K562 (cell line): ENCODE data around the gene MPND. TPM values are rescaled to one million over a fixed set of nuclear protein-coding genes. Genes with fewer than 3 reads are reported as not detected.

Experiments
- NONO ChIP-seq, 2 experiments: fragments of 200-400 bp in 1 of 2; fragments of 450-650 bp in 1 of 2; formaldehyde crosslinking in 1 of 2; IDR thresholded peaks; 2 replicates each; pipeline ENCODE4 v1.6.1; 2017; ENCODE audit warnings: low read depth in 2 of 2, mild to moderate bottlenecking in 2 of 2, moderate library complexity in 2 of 2, low read length in 1 of 2
- RBM25 ChIP-seq: fragments of 200-400 bp; formaldehyde crosslinking; IDR thresholded peaks from 2 replicates; pipeline ENCODE4 v1.6.1; 2018; ENCODE audit warnings: low read length, low read depth, moderate library complexity; ENCODE audit not compliant: severe bottlenecking
- WHSC1 ChIP-seq: IDR thresholded peaks from one replicate; pipeline ENCODE4 v1.6.1; 2012; ENCODE audit warnings: low read length, control low read depth, inconsistent platforms
- ZC3H4 ChIP-seq: sonication (generic); formaldehyde crosslinking; IDR thresholded peaks from 2 replicates; pipeline ENCODE4 v1.9.0; 2021; ENCODE audit warnings: missing genetic modification reagents, borderline replicate concordance
- ZSCAN29 ChIP-seq: fragments of 450-650 bp; IDR thresholded peaks from 2 replicates; pipeline ENCODE4 v1.6.1; 2017
- polyA plus RNA-seq, 8 experiments: library from polyadenylated mRNA; depleted of rRNA in 4 of 8; stranded (reverse) in 5 of 8; unstranded in 3 of 8; fragments of >200 nt; fragmentation: Nextera tagmentation in 2 of 8; fragmentation: Illumina TruSeq in 1 of 8; extraction: Ambion mirVana in 2 of 8; extraction: Trizol in 1 of 8; gene quantifications; 2 replicates each; pipeline versions ENCODE4 v1.2.1 to v1.2.3, GENCODE V29; 2011 to 2014; ENCODE audit warnings: inconsistent platforms in 1 of 8, missing spikeins in 1 of 8
- total RNA-seq, 7 experiments: library from RNA; depleted of rRNA in 6 of 7; stranded (reverse); fragments of >200 nt in 6 of 7; fragmentation: Illumina TruSeq in 2 of 7; extraction: Trizol in 2 of 7; gene quantifications; 2 replicates each; pipeline versions ENCODE4 v1.2.1 to v1.2.3, GENCODE V29; 2011 to 2021; ENCODE audit warnings: low replicate concordance in 1 of 7
- TF ChIP-seq, protein P1 (sequence below), 2 experiments: IDR thresholded peaks in 1 of 2; conservative IDR thresholded peaks in 1 of 2; 2 replicates each; pipeline ENCODE4 v1.6.1; 2016; ENCODE audit warnings: low read depth in 2 of 2, mild to moderate bottlenecking in 1 of 2, missing compliant biosample characterization in 1 of 2, missing genetic modification characterization in 1 of 2, moderate library complexity in 1 of 2
- TF ChIP-seq, protein P2 (sequence below), 2 experiments: fragments of 450-650 bp in 1 of 2; sonication (generic) in 1 of 2; formaldehyde crosslinking in 1 of 2; IDR thresholded peaks; 2 replicates each; pipeline versions ENCODE4 v1.7.1 to v1.9.0; 2016 to 2022; ENCODE audit warnings: inconsistent platforms in 1 of 2, mild to moderate bottlenecking in 1 of 2, missing genetic modification reagents in 1 of 2
- TF ChIP-seq, protein P3 (sequence below): fragments of 200-800 bp; sonication (Bioruptor generic); IDR thresholded peaks from 2 replicates; pipeline ENCODE4 v1.6.1; 2017; ENCODE audit warnings: missing genetic modification characterization, missing compliant biosample characterization

MPND gene
- total and polyA plus RNA-seq, 9 of the 15 experiments (the other 6 are each of a cell fraction or from before 2014, with no cell fraction given) = 0.25 to 14.0 (median 3.9) TPM

DNA sequence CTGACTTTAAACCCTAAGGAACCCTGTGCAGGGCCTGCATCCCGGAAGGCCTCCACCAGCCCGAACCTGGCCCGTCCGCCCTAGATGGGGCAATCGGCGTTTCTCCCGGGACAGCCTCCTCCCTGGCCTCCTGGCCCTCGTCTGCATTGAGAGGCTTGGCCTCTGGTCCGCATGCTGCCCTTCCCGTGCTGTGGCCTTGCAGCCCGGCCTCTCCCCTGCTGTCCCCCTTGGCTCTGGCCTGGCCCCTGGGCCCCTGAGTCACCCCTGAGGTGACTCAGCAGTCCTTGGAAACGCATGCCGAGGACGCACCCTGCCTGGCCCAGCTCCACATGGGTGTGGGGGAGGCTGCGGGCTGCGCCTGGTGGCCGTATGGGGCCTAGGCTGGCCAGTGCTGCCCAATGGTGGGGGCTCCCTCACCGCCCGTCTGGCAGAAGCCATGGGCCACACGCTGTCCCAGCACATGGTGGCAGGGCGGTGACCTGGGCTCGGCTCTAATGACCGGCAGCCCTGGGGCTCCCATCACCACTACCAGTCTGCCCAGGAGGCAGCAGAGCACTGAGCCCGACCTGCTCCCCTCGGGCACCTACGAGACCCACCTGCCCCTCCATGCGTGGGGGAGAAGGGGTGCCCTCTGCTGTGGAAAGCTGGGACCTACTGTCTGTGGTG, 31.3 kb downstream of the MPND start (continued):
- TF ChIP-seq, protein P1, sequence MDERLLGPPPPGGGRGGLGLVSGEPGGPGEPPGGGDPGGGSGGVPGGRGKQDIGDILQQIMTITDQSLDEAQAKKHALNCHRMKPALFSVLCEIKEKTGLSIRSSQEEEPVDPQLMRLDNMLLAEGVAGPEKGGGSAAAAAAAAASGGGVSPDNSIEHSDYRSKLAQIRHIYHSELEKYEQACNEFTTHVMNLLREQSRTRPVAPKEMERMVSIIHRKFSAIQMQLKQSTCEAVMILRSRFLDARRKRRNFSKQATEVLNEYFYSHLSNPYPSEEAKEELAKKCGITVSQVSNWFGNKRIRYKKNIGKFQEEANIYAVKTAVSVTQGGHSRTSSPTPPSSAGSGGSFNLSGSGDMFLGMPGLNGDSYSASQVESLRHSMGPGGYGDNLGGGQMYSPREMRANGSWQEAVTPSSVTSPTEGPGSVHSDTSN (CRISPR knock-in tag; IDR thresholded peaks at IDR 0.05; ENCODE audit: low read depth) = no peak
- TF ChIP-seq, protein P1 (tag; conservative IDR thresholded peaks at IDR 0.05; ENCODE audit: low read depth) = peak; percentile 4; the same call in 1 of the 2 replicates
- TF ChIP-seq ZC3H4 (CRISPR knock-in tag) = no peak; the same call in 1 of the 2 replicates
- TF ChIP-seq, protein P2, sequence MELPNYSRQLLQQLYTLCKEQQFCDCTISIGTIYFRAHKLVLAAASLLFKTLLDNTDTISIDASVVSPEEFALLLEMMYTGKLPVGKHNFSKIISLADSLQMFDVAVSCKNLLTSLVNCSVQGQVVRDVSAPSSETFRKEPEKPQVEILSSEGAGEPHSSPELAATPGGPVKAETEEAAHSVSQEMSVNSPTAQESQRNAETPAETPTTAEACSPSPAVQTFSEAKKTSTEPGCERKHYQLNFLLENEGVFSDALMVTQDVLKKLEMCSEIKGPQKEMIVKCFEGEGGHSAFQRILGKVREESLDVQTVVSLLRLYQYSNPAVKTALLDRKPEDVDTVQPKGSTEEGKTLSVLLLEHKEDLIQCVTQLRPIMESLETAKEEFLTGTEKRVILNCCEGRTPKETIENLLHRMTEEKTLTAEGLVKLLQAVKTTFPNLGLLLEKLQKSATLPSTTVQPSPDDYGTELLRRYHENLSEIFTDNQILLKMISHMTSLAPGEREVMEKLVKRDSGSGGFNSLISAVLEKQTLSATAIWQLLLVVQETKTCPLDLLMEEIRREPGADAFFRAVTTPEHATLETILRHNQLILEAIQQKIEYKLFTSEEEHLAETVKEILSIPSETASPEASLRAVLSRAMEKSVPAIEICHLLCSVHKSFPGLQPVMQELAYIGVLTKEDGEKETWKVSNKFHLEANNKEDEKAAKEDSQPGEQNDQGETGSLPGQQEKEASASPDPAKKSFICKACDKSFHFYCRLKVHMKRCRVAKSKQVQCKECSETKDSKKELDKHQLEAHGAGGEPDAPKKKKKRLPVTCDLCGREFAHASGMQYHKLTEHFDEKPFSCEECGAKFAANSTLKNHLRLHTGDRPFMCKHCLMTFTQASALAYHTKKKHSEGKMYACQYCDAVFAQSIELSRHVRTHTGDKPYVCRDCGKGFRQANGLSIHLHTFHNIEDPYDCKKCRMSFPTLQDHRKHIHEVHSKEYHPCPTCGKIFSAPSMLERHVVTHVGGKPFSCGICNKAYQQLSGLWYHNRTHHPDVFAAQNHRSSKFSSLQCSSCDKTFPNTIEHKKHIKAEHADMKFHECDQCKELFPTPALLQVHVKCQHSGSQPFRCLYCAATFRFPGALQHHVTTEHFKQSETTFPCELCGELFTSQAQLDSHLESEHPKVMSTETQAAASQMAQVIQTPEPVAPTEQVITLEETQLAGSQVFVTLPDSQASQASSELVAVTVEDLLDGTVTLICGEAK (IDR thresholded peaks at IDR 0.05) = no peak
- TF ChIP-seq, protein P2 (CRISPR knock-in tag; IDR thresholded peaks at IDR 0.05) = no peak; the same call in 1 of the 2 replicates
- no peak for TF ChIP-seq ZSCAN29
- TF ChIP-seq, protein P3, sequence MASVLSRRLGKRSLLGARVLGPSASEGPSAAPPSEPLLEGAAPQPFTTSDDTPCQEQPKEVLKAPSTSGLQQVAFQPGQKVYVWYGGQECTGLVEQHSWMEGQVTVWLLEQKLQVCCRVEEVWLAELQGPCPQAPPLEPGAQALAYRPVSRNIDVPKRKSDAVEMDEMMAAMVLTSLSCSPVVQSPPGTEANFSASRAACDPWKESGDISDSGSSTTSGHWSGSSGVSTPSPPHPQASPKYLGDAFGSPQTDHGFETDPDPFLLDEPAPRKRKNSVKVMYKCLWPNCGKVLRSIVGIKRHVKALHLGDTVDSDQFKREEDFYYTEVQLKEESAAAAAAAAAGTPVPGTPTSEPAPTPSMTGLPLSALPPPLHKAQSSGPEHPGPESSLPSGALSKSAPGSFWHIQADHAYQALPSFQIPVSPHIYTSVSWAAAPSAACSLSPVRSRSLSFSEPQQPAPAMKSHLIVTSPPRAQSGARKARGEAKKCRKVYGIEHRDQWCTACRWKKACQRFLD (CRISPR knock-in tag) = peak; percentile 94
- TF ChIP-seq WHSC1 = no peak
- TF ChIP-seq RBM25 = no peak
- TF ChIP-seq NONO (IDR thresholded peaks at IDR 0.05; ENCODE audit: low read depth in 2 of 2, low read length in 1 of 2) = peak in 1 of 2 experiments; percentile 92; a peak in 2 of 4 replicates
